WTC11 (cell line): Measurements from ENCODE around the gene TNIK. TPM values are rescaled to one million over a fixed set of nuclear protein-coding genes. Genes with fewer than 3 reads are reported as not detected.
A peak's percentile ranks its signal among the peaks of the same experiment; 100 is the strongest.

Experiments used
- ATAC-seq: fragments of 200-7000 bp; cut with Tn5 transposase; 2 replicates; pipeline ENCODE4 v1.10.0; 2021; ENCODE audit warnings: mild to moderate bottlenecking, moderate library complexity
- CTCF ChIA-PET: fragments of 300-600 bp; sonication (Branson Sonifier 250); formaldehyde crosslinking; loops from one replicate; lab custom pipeline; 2021; ENCODE audit warnings: antibody characterized with exemption; lab: Charles Lee
- POLR2A ChIA-PET: fragments of 350-600 bp; sonication (Branson Sonifier 250); formaldehyde crosslinking; loops from one replicate; lab custom pipeline; 2021; ENCODE audit warnings: antibody characterized with exemption; lab: Charles Lee
- DNase-seq: peaks from one replicate; pipeline ENCODE4 v3.0.0; 2021; ENCODE audit warnings: low spot score
- H3K27ac Mint-ChIP-seq: 2 replicates; pipeline ENCODE4 v1.8.0; 2021; ENCODE audit warnings: mixed read lengths
- H3K27me3 Mint-ChIP-seq: 2 replicates; pipeline ENCODE4 v1.8.0; 2021; ENCODE audit warnings: low read depth, mild to moderate bottlenecking, moderate library complexity, mixed read lengths
- H3K36me3 Mint-ChIP-seq: 2 replicates; pipeline ENCODE4 v1.8.0; 2021; ENCODE audit warnings: mixed read lengths
- H3K4me1 Mint-ChIP-seq: 2 replicates; pipeline ENCODE4 v1.8.0; 2022; ENCODE audit warnings: mixed read lengths
- H3K4me3 Mint-ChIP-seq: 2 replicates; pipeline ENCODE4 v1.8.0; 2021; ENCODE audit warnings: mild to moderate bottlenecking, moderate library complexity, mixed read lengths
- H3K9me3 Mint-ChIP-seq: 2 replicates; pipeline ENCODE4 v1.8.0; 2021; ENCODE audit warnings: mixed read lengths
- ELF4 ChIP-seq: sonication (generic); formaldehyde crosslinking; IDR thresholded peaks from 2 replicates; pipeline ENCODE4 v1.8.1; 2022; ENCODE audit warnings: low read depth, mild to moderate bottlenecking, moderate library complexity, missing genetic modification reagents
- MYBL2 ChIP-seq: sonication (generic); formaldehyde crosslinking; IDR thresholded peaks from 2 replicates; pipeline ENCODE4 v1.8.1; 2023; ENCODE audit warnings: mild to moderate bottlenecking, moderate library complexity, missing genetic modification reagents
- RELA ChIP-seq: sonication (generic); formaldehyde crosslinking; IDR thresholded peaks from 2 replicates; pipeline ENCODE4 v1.8.1; 2022; ENCODE audit warnings: missing genetic modification reagents, mild to moderate bottlenecking, borderline replicate concordance
- RORB ChIP-seq: fragments of 250-450 bp; sonication (Bioruptor Pico); IDR thresholded peaks from 2 replicates; pipeline ENCODE4 v1.9.0; 2021; ENCODE audit warnings: mild to moderate bottlenecking
- SMAD3 ChIP-seq: sonication (generic); formaldehyde crosslinking; IDR thresholded peaks from 2 replicates; pipeline ENCODE4 v1.8.0; 2022; ENCODE audit warnings: missing genetic modification reagents, mild to moderate bottlenecking, borderline replicate concordance
- SOX15 ChIP-seq: fragments of 250-450 bp; sonication (Bioruptor Pico); IDR thresholded peaks from 2 replicates; pipeline ENCODE4 v1.9.0; 2021; ENCODE audit warnings: mild to moderate bottlenecking
- total RNA-seq: library from RNA; stranded (reverse); gene quantifications from 3 replicates; pipeline ENCODE4 v1.2.3, GENCODE V29; 2021
- TF ChIP-seq, protein P1 (sequence below): fragments of 250-450 bp; sonication (Bioruptor Pico); conservative IDR thresholded peaks from 2 replicates; pipeline ENCODE4 v1.9.0; 2021; ENCODE audit warnings: mild to moderate bottlenecking
- TF ChIP-seq, protein P2 (sequence below): fragments of 250-450 bp; sonication (Bioruptor Pico); IDR thresholded peaks from 2 replicates; pipeline ENCODE4 v1.9.0; 2021; ENCODE audit warnings: mild to moderate bottlenecking
- TF ChIP-seq, protein P3 (sequence below): fragments of 250-450 bp; sonication (Bioruptor Pico); IDR thresholded peaks from 2 replicates; pipeline ENCODE4 v1.8.0; 2021; ENCODE audit warnings: mild to moderate bottlenecking
- TF ChIP-seq, protein P4 (sequence below): fragments of 250-450 bp; sonication (Bioruptor Pico); IDR thresholded peaks from 2 replicates; pipeline ENCODE4 v2.1.2; 2022; ENCODE audit warnings: mild to moderate bottlenecking, moderate library complexity
- TF ChIP-seq, protein P5 (sequence below): sonication (generic); formaldehyde crosslinking; IDR thresholded peaks from 2 replicates; pipeline ENCODE4 v1.8.1; 2022; ENCODE audit warnings: mild to moderate bottlenecking, moderate library complexity, missing genetic modification reagents
- TF ChIP-seq, protein P6 (sequence below): sonication (generic); formaldehyde crosslinking; IDR thresholded peaks from 2 replicates; pipeline ENCODE4 v1.8.1; 2022; ENCODE audit warnings: mild to moderate bottlenecking, missing genetic modification reagents, moderate library complexity, borderline replicate concordance
- TF ChIP-seq, protein P7 (sequence below): fragments of 250-450 bp; sonication (Bioruptor Pico); IDR thresholded peaks from 2 replicates; pipeline ENCODE4 v1.9.0; 2021; ENCODE audit warnings: moderate library complexity, mild to moderate bottlenecking, inconsistent platforms, borderline replicate concordance
- TF ChIP-seq, protein P8 (sequence below): fragments of 200-600 bp; IDR thresholded peaks from 2 replicates; pipeline ENCODE4 v1.8.0; 2022; ENCODE audit warnings: antibody characterized with exemption
- TF ChIP-seq, protein P9 (sequence below): sonication (generic); formaldehyde crosslinking; IDR thresholded peaks from 2 replicates; pipeline ENCODE4 v1.8.1; 2023; ENCODE audit warnings: mild to moderate bottlenecking, missing genetic modification reagents

The TNIK gene
- total RNA-seq, 1 experiment from 2014 or later: 50.3 TPM

DNA sequence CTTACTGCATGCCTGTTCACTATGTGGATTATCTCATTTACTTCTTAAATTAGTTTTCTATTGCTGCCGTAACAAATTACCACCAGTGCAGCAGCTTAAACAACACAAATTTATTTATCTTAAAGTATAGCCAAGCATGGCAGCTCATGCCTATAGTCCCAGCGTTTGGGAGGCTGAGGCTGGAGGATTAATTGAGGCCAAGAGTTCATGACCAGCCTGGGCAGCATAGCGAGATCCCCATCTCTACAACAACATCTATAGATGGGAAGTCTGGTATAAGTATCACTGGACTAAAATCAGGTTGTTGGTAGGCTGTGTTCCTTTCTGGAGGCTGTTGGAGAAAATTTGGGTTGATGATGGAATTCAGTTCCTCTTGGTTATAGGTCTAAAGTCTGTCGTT lies 438.8 kb downstream of the TNIK start:
- Mint-ChIP-seq H3K27me3 (no peaks in the 10 kb centered on the region; the same call in 1 of the 2 replicates), H3K9me3 (no peaks in the 10 kb centered on the region), H3K4me1 (no peaks in the 10 kb centered on the region), H3K36me3 (no peaks in the 10 kb centered on the region), H3K27ac (no peak overlapping the region), H3K4me3 (no peak overlapping the region)
- TF ChIP-seq SOX15 (no peak), SMAD3 (CRISPR knock-in tag) (no peak), ELF4 (CRISPR knock-in tag) (no peak), RELA (CRISPR knock-in tag) (no peak)
- TF ChIP-seq, protein P1, sequence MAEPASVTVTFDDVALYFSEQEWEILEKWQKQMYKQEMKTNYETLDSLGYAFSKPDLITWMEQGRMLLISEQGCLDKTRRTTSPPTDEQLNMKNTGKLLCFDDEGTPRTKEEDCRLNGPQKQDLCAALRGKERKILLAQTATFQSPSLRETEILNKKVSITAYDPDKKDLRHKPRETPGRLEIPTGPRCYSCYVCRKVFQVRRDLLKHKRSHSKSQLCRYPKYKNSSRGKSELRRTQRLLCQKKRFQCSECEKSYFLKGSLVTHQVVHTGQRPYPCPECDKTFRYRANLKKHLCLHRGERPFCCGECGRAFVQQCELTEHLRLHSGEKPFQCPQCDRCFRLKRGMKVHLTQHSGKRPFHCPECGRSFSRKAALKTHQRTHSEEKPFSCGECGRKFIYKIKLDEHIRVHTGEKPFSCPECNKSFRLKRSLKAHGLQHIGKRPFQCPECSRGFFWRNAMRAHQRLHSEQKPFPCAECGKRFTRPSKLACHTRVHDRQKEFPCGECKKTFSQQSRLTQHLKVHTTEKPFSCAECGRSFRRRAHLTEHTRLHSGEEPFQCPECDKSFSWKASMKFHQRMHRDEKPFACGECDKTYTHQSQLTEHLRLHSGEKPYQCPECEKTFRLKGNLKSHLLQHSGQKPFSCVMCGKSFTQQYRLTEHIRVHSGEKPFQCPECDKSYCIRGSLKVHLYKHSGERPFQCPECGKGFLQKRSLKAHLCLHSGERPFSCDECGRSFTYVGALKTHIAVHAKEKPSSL (CRISPR knock-in tag): no peak
- TF ChIP-seq, protein P2, sequence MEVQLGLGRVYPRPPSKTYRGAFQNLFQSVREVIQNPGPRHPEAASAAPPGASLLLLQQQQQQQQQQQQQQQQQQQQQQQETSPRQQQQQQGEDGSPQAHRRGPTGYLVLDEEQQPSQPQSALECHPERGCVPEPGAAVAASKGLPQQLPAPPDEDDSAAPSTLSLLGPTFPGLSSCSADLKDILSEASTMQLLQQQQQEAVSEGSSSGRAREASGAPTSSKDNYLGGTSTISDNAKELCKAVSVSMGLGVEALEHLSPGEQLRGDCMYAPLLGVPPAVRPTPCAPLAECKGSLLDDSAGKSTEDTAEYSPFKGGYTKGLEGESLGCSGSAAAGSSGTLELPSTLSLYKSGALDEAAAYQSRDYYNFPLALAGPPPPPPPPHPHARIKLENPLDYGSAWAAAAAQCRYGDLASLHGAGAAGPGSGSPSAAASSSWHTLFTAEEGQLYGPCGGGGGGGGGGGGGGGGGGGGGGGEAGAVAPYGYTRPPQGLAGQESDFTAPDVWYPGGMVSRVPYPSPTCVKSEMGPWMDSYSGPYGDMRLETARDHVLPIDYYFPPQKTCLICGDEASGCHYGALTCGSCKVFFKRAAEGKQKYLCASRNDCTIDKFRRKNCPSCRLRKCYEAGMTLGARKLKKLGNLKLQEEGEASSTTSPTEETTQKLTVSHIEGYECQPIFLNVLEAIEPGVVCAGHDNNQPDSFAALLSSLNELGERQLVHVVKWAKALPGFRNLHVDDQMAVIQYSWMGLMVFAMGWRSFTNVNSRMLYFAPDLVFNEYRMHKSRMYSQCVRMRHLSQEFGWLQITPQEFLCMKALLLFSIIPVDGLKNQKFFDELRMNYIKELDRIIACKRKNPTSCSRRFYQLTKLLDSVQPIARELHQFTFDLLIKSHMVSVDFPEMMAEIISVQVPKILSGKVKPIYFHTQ (CRISPR knock-in tag): no peak
- TF ChIP-seq, protein P3, sequence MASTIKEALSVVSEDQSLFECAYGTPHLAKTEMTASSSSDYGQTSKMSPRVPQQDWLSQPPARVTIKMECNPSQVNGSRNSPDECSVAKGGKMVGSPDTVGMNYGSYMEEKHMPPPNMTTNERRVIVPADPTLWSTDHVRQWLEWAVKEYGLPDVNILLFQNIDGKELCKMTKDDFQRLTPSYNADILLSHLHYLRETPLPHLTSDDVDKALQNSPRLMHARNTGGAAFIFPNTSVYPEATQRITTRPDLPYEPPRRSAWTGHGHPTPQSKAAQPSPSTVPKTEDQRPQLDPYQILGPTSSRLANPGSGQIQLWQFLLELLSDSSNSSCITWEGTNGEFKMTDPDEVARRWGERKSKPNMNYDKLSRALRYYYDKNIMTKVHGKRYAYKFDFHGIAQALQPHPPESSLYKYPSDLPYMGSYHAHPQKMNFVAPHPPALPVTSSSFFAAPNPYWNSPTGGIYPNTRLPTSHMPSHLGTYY (CRISPR knock-in tag): no peak
- TF ChIP-seq, protein P4, sequence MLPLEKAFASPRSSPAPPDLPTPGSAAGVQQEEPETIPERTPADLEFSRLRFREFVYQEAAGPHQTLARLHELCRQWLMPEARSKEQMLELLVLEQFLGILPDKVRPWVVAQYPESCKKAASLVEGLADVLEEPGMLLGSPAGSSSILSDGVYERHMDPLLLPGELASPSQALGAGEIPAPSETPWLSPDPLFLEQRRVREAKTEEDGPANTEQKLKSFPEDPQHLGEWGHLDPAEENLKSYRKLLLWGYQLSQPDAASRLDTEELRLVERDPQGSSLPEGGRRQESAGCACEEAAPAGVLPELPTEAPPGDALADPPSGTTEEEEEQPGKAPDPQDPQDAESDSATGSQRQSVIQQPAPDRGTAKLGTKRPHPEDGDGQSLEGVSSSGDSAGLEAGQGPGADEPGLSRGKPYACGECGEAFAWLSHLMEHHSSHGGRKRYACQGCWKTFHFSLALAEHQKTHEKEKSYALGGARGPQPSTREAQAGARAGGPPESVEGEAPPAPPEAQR (CRISPR knock-in tag): no peak
- TF ChIP-seq, protein P5, sequence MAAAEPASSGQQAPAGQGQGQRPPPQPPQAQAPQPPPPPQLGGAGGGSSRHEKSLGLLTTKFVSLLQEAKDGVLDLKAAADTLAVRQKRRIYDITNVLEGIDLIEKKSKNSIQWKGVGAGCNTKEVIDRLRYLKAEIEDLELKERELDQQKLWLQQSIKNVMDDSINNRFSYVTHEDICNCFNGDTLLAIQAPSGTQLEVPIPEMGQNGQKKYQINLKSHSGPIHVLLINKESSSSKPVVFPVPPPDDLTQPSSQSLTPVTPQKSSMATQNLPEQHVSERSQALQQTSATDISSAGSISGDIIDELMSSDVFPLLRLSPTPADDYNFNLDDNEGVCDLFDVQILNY: no peak
- TF ChIP-seq, protein P6, sequence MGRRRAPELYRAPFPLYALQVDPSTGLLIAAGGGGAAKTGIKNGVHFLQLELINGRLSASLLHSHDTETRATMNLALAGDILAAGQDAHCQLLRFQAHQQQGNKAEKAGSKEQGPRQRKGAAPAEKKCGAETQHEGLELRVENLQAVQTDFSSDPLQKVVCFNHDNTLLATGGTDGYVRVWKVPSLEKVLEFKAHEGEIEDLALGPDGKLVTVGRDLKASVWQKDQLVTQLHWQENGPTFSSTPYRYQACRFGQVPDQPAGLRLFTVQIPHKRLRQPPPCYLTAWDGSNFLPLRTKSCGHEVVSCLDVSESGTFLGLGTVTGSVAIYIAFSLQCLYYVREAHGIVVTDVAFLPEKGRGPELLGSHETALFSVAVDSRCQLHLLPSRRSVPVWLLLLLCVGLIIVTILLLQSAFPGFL (CRISPR knock-in tag): no peak
- TF ChIP-seq, protein P7, sequence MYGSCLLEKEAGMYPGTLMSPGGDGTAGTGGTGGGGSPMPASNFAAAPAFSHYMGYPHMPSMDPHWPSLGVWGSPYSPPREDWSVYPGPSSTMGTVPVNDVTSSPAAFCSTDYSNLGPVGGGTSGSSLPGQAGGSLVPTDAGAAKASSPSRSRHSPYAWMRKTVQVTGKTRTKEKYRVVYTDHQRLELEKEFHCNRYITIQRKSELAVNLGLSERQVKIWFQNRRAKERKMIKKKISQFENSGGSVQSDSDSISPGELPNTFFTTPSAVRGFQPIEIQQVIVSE (CRISPR knock-in tag): no peak
- ChIA-PET POLR2A (no interaction called here), CTCF (interaction anchor here (0.8 kb wide), 1 partner anchor 593 kb away, joined by 3 read pairs; no protein-coding TSS in a partner anchor)
- DNase-seq (no peak), ATAC-seq (no peak)

DNA sequence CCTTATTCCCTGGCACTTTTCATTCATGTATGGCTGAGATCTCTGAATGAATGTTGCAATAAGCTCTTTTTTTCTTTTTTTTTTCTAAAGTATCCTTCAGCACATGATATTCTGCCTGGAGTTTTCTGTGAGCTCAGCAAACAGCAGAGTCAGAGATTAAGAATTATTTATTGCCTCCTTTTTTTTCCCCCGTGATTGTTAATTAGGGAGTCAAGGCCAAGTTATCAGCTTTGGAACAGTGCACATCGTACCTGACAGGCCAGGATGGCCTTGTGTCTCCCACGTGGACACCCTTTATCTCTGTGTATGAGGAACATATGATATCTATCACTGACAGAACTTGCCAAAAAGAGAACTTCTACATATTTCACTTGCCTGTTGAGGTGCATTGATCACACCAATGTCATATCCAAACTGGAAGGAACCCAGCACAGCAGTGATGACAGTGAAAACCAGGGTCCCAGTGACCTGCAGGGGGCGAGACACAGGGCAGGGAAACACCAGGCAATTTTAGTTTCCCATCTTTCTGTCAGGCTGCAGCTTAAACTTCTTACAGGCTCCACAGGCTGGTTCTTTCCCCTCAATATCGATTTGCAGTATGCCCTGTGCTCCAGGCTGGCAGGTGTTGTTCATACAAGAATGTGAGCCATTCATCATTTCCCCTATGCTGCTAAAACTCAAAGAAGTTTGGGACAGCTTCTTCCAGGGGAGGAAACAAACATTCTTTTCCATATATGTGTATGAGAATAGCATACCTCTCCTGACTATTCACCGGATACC lies 441.9 kb downstream of the TNIK start:
- POLR2A ChIA-PET: no interaction called here
- TF ChIP-seq, protein P8, sequence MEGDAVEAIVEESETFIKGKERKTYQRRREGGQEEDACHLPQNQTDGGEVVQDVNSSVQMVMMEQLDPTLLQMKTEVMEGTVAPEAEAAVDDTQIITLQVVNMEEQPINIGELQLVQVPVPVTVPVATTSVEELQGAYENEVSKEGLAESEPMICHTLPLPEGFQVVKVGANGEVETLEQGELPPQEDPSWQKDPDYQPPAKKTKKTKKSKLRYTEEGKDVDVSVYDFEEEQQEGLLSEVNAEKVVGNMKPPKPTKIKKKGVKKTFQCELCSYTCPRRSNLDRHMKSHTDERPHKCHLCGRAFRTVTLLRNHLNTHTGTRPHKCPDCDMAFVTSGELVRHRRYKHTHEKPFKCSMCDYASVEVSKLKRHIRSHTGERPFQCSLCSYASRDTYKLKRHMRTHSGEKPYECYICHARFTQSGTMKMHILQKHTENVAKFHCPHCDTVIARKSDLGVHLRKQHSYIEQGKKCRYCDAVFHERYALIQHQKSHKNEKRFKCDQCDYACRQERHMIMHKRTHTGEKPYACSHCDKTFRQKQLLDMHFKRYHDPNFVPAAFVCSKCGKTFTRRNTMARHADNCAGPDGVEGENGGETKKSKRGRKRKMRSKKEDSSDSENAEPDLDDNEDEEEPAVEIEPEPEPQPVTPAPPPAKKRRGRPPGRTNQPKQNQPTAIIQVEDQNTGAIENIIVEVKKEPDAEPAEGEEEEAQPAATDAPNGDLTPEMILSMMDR: 0 out of 2 replicates have a peak, but pooled peaks have one; percentile 23
- TF ChIP-seq, protein P9, sequence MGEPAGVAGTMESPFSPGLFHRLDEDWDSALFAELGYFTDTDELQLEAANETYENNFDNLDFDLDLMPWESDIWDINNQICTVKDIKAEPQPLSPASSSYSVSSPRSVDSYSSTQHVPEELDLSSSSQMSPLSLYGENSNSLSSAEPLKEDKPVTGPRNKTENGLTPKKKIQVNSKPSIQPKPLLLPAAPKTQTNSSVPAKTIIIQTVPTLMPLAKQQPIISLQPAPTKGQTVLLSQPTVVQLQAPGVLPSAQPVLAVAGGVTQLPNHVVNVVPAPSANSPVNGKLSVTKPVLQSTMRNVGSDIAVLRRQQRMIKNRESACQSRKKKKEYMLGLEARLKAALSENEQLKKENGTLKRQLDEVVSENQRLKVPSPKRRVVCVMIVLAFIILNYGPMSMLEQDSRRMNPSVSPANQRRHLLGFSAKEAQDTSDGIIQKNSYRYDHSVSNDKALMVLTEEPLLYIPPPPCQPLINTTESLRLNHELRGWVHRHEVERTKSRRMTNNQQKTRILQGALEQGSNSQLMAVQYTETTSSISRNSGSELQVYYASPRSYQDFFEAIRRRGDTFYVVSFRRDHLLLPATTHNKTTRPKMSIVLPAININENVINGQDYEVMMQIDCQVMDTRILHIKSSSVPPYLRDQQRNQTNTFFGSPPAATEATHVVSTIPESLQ (CRISPR knock-in tag): no peak
- TF ChIP-seq MYBL2 (CRISPR knock-in tag) (no peak), SMAD3 (CRISPR knock-in tag) (no peak), RELA (CRISPR knock-in tag) (no peak), RORB (CRISPR knock-in tag) (no peak)
- H3K4me3 Mint-ChIP-seq: no peak overlapping the region

More for the DNA sequence above, 441.9 kb downstream of the TNIK start:
- no peak overlapping the region for H3K27ac Mint-ChIP-seq
- no peaks in the 10 kb centered on the region for H3K4me1 Mint-ChIP-seq
- DNase-seq (peak; percentile 43), ATAC-seq (peak; percentile 73)
- CTCF ChIA-PET: interaction anchor here (0.7 to 2.1 kb wide), 12 partner anchors 8 to 596 kb away, joined by 3 to 10 read pairs (median 4); partner anchors contain the start of gene SLC2A2
- no peaks in the 10 kb centered on the region for H3K36me3 Mint-ChIP-seq
- H3K9me3 Mint-ChIP-seq: no peaks in the 10 kb centered on the region
- no peaks in the 10 kb centered on the region for H3K27me3 Mint-ChIP-seq
